ENCODE results near the gene COA4.

COA4 gene

DNA sequence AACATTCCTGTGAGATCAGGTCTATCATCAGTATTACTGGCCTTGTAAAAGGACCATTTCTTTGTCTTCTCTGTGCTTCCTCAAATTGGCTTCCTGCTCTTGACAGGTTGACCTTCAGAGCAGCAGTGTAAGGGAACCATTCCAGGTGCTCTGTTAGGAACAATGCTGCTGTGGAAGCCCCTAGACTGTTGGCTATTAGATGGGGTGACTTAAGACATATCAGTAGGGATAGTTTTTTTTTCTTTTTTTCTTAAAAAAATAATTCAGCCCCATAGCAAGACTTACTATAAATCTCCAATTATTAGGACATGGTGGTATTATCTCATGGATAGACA lies 37.6 kb downstream of the COA4 start:
- H3K27ac Mint-ChIP-seq, result no peak overlapping the region
- no peak overlapping the region for H3K4me3 Mint-ChIP-seq
- H3K9me3 Mint-ChIP-seq, result no peaks in the 10 kb centered on the region
- H3K36me3 Mint-ChIP-seq (ENCODE audit: low read depth), result peaks cover 5% of the 10 kb centered on the region
- no peaks in the 10 kb centered on the region for H3K4me1 Mint-ChIP-seq
- no peak for ATAC-seq
- no peaks in the 10 kb centered on the region for H3K27me3 Mint-ChIP-seq
- DNase-seq, result no peak

DNA sequence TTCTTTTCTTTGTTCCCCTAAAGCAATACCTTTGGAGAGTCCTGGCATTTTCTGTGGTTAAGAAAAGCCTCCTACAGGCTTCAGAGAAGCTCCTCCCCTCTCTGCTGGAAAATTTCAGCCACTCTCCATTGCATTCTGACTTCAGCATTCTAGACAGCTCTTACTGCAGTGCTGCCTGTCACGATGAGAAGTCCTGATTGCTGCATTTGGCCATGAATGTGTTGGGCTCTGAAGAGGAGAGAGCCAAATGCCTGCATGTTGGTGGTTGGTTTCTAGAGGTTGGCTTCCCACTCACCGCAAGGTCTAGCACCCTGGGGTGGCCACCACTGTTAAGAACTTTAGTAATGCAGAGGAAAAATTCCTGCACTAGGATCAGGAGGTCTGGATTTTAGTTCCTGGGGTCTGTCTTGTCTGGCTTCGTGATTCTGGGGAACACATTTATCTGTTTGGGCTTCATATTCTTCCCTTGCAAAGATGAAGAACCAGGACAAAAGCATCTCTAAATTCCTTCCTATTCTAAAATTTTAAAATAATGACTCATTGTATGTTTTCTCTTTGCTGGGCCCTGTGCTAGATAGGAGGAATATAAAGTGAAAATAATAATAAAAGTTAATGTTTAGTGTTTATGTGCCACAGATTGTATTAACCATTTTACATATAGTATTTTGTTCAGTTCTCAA lies 38.1 kb downstream of the COA4 start:
- Mint-ChIP-seq H3K36me3 (ENCODE audit: low read depth) (peaks cover 7% of the 10 kb centered on the region), H3K9me3 (no peaks in the 10 kb centered on the region), H3K4me1 (no peaks in the 10 kb centered on the region), H3K4me3 (no peak overlapping the region), H3K27ac (no peak overlapping the region), H3K27me3 (no peaks in the 10 kb centered on the region)
- DNase-seq, result no peak
- ATAC-seq, result no peak

DNA sequence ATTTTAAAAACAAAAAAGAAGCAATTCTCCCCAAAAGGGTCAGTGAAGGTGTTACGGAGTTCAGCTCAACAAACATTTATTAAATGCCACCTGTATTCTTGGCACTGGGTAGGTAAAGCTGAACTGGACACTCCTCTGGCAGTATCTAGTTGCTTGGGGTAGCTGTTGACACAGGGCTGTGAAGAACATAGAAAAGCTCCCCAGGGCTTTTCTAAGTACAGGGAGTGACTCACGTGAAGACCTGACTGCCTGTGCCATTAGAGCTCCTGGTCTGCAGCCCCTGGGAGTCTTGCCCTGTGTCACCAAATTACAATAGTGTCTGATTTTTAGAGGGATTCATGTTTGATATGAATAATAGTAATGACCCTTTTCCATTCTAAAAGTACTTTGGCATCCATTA lies 43.6 kb downstream of the COA4 start:
- no peak for ATAC-seq
- no peak for DNase-seq
- Mint-ChIP-seq H3K27ac (no peak overlapping the region), H3K27me3 (no peaks in the 10 kb centered on the region), H3K4me1 (no peaks in the 10 kb centered on the region), H3K4me3 (no peak overlapping the region), H3K36me3 (ENCODE audit: low read depth) (peaks cover 14% of the 10 kb centered on the region), H3K9me3 (no peaks in the 10 kb centered on the region)

DNA sequence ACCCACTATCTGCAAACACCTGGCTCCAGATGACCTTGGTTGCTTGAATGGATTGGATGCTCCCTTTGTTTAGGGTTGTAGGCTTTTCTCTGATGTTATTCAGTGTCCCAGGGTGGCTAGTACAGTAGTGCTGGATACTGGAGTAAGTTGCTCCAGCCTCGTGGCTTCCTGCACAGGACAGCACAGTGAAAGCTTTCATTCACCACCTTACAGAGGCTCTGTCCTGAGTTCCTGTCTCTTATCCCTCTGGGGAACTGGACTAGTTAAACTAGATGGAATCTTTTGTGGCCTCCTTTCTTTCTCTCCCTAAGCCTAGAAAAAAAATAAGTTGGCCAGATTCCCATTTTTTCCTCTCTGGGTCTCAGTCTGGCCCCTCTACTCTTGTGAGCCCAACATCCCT lies 46.4 kb downstream of the COA4 start:
- no peak for ATAC-seq
- Mint-ChIP-seq H3K9me3 (no peaks in the 10 kb centered on the region), H3K36me3 (ENCODE audit: low read depth) (peaks cover 23% of the 10 kb centered on the region), H3K27me3 (no peaks in the 10 kb centered on the region), H3K4me1 (no peaks in the 10 kb centered on the region), H3K4me3 (no peak overlapping the region), H3K27ac (no peak overlapping the region)
- no peak for DNase-seq

Data from activated naive CD8-positive, alpha-beta T cell treated with anti-CD3 and anti-CD28 coated beads, Interleukin-2, amount 50 U/mL, for 24 hours (primary cell).